Esophagus muscularis mucosa (tissue), 4 donors: Measurements from ENCODE around the gene PPM1B.

ENCODE experiments used
- CTCF ChIP-seq, 3 experiments: fragments of 200-600 bp in 2 of 3; fragments of 450-650 bp in 1 of 3; sonication (generic) in 2 of 3; IDR thresholded peaks; one replicate each; pipeline ENCODE4 v1.5.1; 2017 to 2019; ENCODE audit warnings: antibody characterized with exemption in 3 of 3, mild to moderate bottlenecking in 2 of 3, moderate library complexity in 1 of 3
- EP300 ChIP-seq: sonication (generic); formaldehyde crosslinking; IDR thresholded peaks from one replicate; pipeline ENCODE4 v1.6.1; 2017; ENCODE audit warnings: antibody characterized with exemption
- POLR2A ChIP-seq: fragments of 450-650 bp; IDR thresholded peaks from one replicate; pipeline ENCODE4 v1.6.1; 2017; ENCODE audit warnings: antibody characterized with exemption, moderate library complexity, mild to moderate bottlenecking, low read depth
- POLR2AphosphoS5 ChIP-seq, 2 donors: sonication (generic); formaldehyde crosslinking; IDR thresholded peaks; one replicate each; pipeline ENCODE4 v1.6.1; 2017; ENCODE audit warnings: antibody characterized with exemption in 2 of 2

DNA sequence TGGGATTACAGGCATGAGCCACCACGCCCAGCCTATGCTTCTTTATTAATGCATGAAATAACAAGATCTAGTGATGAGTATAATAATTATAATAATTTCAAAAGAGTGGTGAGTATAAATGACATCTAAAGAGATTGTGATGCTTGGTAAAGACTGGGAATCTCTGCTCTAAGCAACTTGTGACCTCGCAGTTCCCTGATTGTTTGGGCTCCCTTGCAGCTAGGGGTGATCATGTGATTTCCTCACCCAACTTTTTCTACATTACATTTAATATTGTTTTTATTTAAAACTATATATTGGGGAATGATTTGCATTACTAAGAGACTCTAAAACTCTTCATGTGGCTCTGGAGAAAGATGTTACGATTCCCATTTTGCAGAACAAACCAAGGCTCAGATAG lies 4.1 kb upstream of the PPM1B start:
- TF ChIP-seq CTCF (IDR thresholded peaks at IDR 0.05), result no peak
- TF ChIP-seq POLR2AphosphoS5 (IDR thresholded peaks at IDR 0.05), result no peak
- TF ChIP-seq POLR2A, result no peak
- no peak for TF ChIP-seq EP300
